ENCODE data around the gene ELF4. TPM values are rescaled to one million over a fixed set of nuclear protein-coding genes. Genes with fewer than 3 reads are reported as not detected.
A peak's percentile ranks its signal among the peaks of the same experiment; 100 is the strongest.

ELF4 gene
- total and polyA plus RNA-seq, 2 of the 4 experiments (the other 2 are of a cell fraction), result 10.9 to 19.0 TPM

GRCh38 chrX:130121505-130121800 is 11.2 kb upstream of the ELF4 start:
- Histone ChIP-seq H3K56ac (ENCODE audit: extremely low read depth, insufficient read depth, low read length) (no peak overlapping the region), H4K20me1 (ENCODE audit: insufficient read depth, low read length) (0 out of 2 replicates have a peak, but pooled peaks cover 4% of the 10 kb centered on the region), H2AFZ (replicated peaks; ENCODE audit: low read length, poor library complexity) (peak overlapping the region; percentile 94), H3K27ac (ENCODE audit: insufficient read depth, low read length) (no peak overlapping the region), H2AK5ac (ENCODE audit: low read depth, low read length) (0 out of 2 replicates have a peak overlapping the region, but pooled peaks have one; percentile 10), H3K4ac (ENCODE audit: low read depth, low read length) (peak overlapping the region; percentile 70), H3K27me3 (ENCODE audit: control insufficient read depth, insufficient read depth, low read length) (no peaks in the 10 kb centered on the region), H2AK9ac (replicated peaks; ENCODE audit: low read depth, low read length, poor library complexity) (peak overlapping the region; percentile 9), H2BK20ac (ENCODE audit: low read depth, low read length) (no peak overlapping the region), H4K8ac (ENCODE audit: low read depth in 2 of 2, low read length in 2 of 2) (peak overlapping the region in 1 of 2 experiments; percentile 47; a peak in 1 of 4 replicates), H2BK5ac (ENCODE audit: low read depth, low read length, poor library complexity, severe bottlenecking) (peak overlapping the region; percentile 18), H4K91ac (ENCODE audit: insufficient read depth, low read depth, low read length) (no peak overlapping the region), H3K23ac (ENCODE audit: low read depth, low read length) (no peak overlapping the region), H3K9me3 (ENCODE audit: control insufficient read depth, insufficient read depth, low read length) (no peaks in the 10 kb centered on the region), H4K5ac (ENCODE audit: low read depth, low read length) (no peak overlapping the region), H3K79me1 (ENCODE audit: low read depth in 1 of 2, low read length in 2 of 2) (peaks cover 0 to 8% of the 10 kb centered on the region in 2 experiments; a peak in 1 of 4 replicates), H3K14ac (replicated peaks; ENCODE audit: low read depth, low read length) (no peak overlapping the region), H3K4me3 (ENCODE audit: insufficient read depth, low read depth, low read length) (no peak overlapping the region), H3K18ac (ENCODE audit: low read depth, low read length) (no peak overlapping the region), H3K4me1 (ENCODE audit: control insufficient read depth, insufficient read depth, low read length) (peaks cover 15% of the 10 kb centered on the region), H3K9me1 (ENCODE audit: insufficient read depth, low read length) (peaks cover 7% of the 10 kb centered on the region; the same call in 1 of the 2 replicates), H3K9ac (ENCODE audit: low read depth, low read length) (no peak overlapping the region), H3K4me2 (ENCODE audit: low read depth, low read length) (peak overlapping the region; percentile 7; the same call in 1 of the 2 replicates), H2BK120ac (ENCODE audit: low read depth, low read length) (no peak overlapping the region), H2BK15ac (ENCODE audit: low read depth, low read length) (no peak overlapping the region), H3K36me3 (ENCODE audit: control insufficient read depth, insufficient read depth, low read length) (no peaks in the 10 kb centered on the region)
- ATAC-seq (ENCODE audit: low read depth) (no peak), DNase-seq (no peak)
- 60% methylated on average over 5 of the region's 13 CpGs; no CpG with 5 or more reads in 1 of the 2 experiments for WGBS, 2 experiments (ENCODE audit: extremely low coverage in 2 of 2, insufficient read length in 1 of 2)
- TF ChIP-seq NFE2L2 (IDR thresholded peaks at IDR 0.05; ENCODE audit: low read depth, low read length), result no peak
- no TSS peak for BruUV-seq (replicated peaks)
- in situ Hi-C loops (cut with MboI; ENCODE audit: low sequenced_read_pairs) (no loop called here), intact Hi-C loops (cut with micrococcal nuclease) (loop anchor here (1.0 kb wide), 1 partner anchor 41 kb away; no protein-coding TSS in a partner anchor), dilution Hi-C loops (cut with HindIII; ENCODE audit: low sequenced_read_pairs, unreplicated experiment) (no loop called here)
- POLR2A ChIA-PET (ENCODE audit: unreplicated experiment), result no interaction called here
- CTCF ChIA-PET, result interaction anchor here (0.6 to 1.2 kb wide), 4 partner anchors 28 to 42 kb away, joined by 3 to 8 read pairs (median 4); no protein-coding TSS in a partner anchor
